Left renal pelvis (tissue), 4 donors: ENCODE data around the gene DVL1. TPM values are rescaled to one million over a fixed set of nuclear protein-coding genes. Genes with fewer than 3 reads are reported as not detected.

Experiments used
- DNase-seq, 4 donors: peaks; one replicate each; pipeline ENCODE4 v3.0.0-alpha.2; 2013; ENCODE audit warnings: low read depth in 4 of 4, low spot score in 3 of 4
- polyA plus RNA-seq, 4 donors: library from polyadenylated mRNA; unstranded; fragments of 120-200 nt; gene quantifications; one replicate each; pipeline ENCODE4 v1.2.1, GENCODE V29; 2013; ENCODE audit not compliant: insufficient read length in 4 of 4

DVL1 gene
- polyA plus RNA-seq, 4 donors = 25.8 to 45.4 (median 26.1) TPM

DNA sequence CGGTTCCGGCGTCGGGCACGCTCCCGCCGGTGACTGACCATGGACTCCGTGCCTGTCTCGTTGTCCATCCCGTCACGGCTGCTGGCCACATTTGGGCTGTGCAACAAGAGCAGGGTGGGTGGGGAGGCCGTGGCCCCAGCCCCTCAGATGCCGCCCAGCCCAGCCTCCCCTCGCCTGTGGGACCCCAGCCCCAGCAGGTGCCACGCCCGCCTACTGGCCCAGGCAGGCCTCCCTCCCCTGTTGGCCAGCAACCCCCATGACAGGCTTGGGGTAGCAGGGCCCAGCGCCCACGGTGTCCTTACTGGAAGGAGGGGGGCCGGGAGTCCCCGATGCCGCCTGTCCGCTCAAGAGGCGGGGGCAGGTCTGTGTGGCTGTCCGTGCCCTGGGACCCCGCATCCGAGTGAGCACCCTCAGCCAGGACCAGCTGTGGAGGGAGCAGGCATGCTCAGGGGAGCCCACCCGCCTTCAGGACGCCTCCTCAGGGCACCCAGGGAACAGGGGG lies 7.1 kb downstream of the DVL1 start:
- DNase-seq = no peak

- DNase-seq = no peak
Observed at GRCh38 chr1:1341549-1342021, 7.6 kb downstream of the DVL1 start.

GRCh38 chr1:1340791-1341548 lies 8.2 kb downstream of the DVL1 start:
- no peak for DNase-seq

DNA sequence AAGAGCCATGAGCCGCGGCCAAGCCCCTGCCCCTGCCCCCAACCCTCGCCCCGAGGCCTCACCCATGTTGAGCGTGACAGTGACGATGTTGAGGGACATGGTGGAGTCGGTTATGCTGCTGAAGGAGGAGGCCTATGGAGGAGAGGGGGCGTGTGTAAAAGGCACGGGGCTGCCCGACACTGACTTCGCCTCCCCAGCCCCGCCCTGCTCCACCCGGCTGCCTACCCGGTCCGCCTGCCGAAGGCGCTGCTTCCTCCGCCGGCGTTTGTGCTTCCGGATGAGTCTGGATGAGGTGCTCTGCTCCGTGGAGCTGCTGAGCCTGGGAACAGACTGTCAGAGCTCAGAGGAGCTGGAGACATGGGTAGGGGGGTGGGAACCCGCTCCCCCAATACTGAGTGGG lies 9.0 kb downstream of the DVL1 start:
- no peak for DNase-seq

DNA sequence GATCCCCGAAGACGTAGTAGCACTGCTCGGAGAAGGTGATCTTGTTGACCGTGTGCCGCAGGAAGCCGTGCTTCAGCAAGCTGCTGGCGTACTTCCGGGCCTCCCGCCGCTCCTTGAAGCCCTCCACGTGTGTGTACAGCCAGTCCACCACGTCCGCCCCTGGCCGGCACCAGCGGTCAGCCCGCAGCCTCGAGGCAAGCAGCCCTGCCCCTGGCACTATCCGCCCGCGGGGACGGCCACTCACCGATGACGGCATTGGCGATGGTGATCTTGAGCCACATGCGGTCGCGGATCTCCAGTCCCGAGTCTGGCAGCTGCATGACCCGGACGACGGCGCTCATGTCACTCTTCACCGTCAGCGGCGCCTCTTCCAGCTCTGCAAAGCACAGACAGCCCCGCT lies 10.9 kb downstream of the DVL1 start:
- DNase-seq = no peak

DNA sequence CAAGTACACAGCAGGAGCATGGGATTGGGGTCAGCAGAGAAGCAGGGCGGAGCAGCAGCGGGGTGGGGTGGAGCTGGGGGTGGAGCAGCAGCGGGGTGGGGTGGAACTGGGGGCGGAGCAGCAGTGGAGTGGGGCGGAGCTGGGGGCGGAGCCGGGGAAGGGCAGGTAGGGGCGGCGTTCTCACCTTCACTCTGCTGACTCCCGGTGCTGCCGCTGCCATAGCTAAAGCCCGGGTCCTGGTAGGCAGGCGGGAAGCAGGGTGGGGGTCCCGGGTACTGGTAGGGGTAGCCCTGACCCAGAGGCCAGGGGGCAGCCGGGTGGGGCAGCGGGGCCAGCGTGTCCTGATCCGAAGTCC lies 11.4 kb downstream of the DVL1 start:
- no peak for DNase-seq

DNA sequence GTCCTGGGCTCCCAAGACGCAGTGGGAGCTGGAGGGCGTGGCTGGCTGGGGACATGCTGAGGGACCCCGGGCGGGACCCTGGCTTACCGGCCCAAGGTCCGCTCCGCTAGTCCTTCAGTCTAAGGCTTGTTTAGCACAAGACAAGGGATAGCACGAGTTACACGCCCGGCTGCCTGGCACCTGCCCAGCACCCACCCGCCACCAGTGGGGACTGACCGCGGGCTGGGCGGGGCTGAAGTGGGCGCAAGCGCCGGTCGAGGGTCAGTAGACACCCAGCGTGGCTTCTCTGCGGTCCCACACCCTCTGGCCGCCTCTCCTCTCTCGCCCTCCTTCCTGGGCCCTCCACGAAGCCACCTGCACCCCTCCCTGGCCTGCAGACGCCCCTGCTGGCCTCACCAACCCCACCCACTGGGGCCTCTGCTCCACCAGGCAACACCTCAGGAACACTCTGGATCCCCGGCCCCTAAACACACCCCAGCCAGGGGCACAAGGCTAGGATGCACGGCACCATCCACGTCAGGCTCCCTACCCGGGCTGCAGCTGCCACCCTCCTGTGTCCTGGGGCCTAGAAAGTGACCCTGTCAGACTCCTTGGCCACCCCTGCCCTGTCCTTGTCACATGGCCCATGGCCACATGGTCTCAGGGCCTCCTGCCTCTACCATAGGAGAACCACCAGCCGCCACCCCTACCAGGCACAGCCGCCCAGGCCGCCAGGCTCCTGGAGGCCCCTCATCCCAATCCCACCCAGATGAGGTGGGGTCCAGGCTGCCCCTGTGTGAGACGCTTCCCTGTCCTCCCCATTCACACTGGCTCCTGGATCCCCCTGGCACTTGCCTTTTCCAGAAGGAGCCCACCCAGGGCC lies 12.1 kb downstream of the DVL1 start:
- no peak for DNase-seq

DNA sequence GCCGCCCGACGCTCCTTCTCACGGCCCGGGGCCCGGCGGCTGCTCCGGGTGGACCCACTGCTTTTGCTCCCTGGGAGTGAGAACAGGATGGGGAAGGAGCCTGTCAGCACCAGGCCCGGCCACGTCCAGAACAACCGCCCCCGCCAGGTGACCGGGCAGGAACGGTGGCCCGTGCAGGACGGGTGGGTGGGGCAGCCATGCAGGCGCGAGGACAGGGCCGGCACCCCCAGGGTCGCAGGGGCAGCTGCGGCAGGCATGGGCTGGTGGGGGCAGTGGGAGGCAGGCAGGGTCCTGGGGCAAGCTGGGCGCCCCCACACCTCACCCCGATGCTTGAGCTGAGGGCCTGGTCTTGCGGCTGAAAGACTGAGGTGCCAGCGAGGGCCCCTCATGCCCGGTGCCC lies 12.8 kb downstream of the DVL1 start:
- DNase-seq = no peak

DNA sequence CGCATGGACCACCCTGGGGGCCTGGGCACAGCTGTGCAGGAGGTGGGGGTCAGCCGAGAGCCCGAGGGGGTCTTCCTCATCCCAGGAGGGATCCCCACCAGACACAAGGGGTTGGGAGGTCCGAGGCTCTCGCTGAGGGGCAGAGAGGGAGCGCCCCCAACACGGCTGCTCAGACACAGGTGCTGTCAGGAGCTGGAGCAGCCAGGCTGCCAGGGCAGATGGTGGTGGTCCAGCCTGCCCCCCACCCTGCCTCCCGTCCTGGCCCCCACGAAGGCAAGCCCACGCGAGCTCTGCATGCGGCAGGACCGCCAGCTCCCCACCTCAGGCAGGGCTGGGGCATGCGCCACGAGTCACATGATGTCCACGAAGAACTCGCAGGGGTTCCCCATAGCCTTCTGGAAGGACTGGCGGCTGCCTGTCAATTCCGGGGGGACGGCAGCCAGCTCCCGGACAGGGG lies 13.4 kb downstream of the DVL1 start:
- DNase-seq = no peak

DNA sequence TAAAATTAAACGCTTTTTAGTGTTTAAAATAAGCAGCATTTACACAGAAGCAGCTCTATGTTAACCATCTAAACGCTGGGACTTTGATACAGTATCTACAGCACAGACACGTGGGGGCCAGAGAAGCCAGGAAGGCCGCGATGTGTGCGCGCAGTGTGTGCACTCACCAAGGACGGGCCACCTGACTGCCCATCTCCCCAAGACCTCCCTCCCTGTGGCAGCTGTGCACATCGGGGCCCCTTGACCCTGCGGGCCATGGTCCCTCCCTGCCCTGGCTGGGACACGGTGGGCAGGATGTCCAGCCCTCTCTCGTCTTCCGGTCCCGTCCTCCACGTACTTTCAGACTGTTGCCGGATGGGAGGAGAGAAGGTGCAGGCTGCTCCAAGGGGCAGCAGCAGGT lies 13.9 kb downstream of the DVL1 start:
- DNase-seq = no peak

DNA sequence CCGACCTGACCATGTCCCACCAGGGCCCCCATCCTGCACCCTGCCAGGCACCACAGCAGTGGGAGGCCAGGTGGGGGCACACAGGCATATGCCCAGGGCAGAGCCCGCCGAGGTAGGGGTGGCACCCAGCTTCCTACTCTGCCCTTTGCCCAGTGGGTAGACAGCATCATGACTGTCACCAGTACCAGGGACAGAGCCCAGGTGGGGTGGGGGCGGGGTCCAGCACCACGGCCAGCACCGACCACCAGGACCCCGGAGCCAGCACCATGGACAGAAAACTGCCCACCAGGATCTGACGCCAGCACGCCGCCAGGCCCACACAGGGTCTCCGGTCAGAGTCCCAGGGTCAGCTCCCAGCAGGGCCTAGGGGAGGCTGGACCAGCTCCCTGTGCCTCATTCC lies 14.4 kb downstream of the DVL1 start:
- no peak for DNase-seq

- no peak for DNase-seq
Observed at GRCh38 chr1:1333551-1334241, 15.5 kb downstream of the DVL1 start.

GRCh38 chr1:1332774-1333480 lies 16.3 kb downstream of the DVL1 start:
- no peak for DNase-seq

GRCh38 chr1:1332031-1332755 lies 17.0 kb downstream of the DVL1 start:
- DNase-seq = no peak

DNA sequence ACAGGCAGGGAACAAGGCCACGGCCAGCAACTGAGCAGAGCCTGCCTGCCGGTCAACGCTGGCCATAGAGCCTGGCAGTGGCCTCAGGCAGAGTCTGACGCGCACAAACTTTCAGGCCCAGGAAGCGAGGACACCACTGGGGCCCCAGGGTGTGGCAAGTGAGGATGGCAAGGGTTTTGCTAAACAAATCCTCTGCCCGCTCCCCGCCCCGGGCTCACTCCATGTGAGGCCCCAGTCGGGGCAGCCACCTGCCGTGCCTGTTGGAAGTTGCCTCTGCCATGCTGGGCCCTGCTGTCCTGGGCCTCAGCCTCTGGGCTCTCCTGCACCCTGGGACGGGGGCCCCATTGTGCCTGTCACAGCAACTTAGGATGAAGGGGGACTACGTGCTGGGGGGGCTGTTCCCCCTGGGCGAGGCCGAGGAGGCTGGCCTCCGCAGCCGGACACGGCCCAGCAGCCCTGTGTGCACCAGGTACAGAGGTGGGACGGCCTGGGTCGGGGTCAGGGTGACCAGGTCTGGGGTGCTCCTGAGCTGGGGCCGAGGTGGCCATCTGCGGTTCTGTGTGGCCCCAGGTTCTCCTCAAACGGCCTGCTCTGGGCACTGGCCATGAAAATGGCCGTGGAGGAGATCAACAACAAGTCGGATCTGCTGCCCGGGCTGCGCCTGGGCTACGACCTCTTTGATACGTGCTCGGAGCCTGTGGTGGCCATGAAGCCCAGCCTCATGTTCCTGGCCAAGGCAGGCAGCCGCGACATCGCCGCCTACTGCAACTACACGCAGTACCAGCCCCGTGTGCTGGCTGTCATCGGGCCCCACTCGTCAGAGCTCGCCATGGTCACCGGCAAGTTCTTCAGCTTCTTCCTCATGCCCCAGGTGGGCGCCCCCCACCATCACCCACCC lies 17.9 kb downstream of the DVL1 start, which contains the start of gene TAS1R3:
TSS of gene TAS1R3 (plus strand) at position 213 of the 898 bp plus-strand sequence. CDS start at position 279, 66 bp downstream.
- no peak for DNase-seq

DNA sequence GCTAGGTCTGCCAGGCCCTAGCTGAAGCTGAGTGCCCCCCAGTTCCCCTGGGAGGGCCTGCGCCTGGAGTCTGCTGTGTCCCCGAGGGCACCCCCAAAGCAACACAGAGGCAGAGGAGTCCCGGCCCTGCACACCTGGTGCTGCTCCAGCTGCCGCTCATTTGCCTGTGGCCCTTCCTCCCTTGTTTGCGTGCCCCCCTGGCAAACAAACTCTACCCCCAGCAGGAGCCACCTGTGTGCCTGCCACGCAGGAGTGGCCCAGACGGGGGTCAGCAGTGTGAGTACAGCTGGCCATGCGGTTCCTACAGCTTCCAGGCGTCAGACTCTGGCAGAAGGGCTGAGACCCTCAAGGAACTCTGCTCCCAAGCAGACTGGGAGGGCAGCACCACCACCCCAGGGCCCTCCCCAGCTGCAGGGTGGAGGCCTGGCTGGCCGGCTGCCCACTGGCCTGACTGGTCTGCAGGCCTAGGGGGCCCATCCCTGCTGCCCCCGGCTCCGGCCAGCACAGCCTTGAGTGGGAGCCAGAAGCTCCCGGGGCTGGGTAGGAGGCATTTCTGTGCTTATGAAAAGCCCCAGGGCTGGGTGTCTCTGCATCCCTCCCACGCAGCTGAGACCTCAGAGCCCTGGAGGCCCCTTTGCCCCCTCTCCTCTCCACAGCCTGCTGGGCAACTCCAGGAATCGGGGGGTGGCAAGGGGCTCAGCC lies 18.7 kb downstream of the DVL1 start:
- no peak for DNase-seq

DNA sequence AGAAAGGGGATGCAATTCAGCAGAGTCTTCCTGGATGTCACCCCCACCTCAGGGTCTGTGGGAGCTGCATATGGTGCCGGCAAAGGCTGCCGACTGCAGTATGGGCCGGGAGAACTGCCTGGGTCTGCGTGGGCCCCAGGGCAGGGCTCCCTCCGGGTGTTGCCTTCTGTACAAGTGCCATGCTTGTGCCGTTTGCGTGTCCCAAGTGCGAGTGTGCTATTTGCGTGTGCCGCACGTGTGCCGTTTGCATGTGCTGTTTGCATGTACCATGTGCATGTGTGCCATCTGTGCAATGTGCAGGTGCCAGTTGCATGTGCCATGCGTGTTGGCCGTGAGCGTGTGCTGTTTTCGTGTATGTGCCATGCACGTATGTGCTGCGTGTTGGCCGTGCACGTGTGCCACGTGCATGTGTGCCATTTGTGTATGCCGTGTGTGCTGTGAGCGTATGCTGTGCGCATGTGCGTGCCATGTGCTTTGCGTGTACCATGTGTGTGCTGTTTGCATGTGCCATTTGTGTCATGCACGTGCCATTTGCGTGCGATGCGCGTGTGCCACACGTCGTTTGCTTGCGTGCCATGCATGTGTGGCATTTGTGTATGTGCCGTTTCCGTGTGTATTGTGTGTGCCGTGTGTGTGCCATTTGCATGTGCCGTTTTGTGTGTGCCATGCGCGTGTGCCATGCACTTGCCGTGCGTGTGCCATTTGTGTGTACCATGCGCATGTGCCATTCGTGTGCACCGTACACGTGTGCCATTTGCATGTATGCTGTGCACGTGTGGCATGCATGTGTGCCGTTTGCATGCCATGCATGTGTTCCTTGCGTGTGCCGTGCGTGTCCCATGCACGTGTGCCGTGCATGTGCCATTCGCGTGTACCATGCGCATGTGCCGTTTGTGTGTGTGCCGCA lies 19.7 kb downstream of the DVL1 start:
- DNase-seq = no peak
